ENCODE results near the gene VPS13A.

VPS13A gene

DNA sequence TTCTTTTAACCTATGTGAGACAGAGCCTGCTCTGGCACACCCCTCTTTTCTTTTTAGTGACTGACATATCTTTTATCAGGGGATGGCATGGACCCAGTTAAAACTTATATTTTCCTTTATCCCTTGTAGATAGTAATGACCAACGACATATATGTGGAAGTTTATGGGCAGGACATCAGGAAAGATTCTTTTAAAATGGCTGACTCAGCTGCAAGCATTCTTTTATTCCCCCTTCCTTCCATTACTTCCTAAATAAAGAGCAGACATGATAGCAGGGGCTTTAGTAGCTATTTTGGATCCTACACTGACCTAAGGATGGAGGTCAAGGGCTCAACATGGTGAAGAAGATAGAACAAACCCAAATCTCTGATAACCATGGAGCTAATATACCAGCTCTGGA is 25.0 kb upstream of the VPS13A start:
- no peak for DNase-seq (ENCODE audit: low spot score)

DNA sequence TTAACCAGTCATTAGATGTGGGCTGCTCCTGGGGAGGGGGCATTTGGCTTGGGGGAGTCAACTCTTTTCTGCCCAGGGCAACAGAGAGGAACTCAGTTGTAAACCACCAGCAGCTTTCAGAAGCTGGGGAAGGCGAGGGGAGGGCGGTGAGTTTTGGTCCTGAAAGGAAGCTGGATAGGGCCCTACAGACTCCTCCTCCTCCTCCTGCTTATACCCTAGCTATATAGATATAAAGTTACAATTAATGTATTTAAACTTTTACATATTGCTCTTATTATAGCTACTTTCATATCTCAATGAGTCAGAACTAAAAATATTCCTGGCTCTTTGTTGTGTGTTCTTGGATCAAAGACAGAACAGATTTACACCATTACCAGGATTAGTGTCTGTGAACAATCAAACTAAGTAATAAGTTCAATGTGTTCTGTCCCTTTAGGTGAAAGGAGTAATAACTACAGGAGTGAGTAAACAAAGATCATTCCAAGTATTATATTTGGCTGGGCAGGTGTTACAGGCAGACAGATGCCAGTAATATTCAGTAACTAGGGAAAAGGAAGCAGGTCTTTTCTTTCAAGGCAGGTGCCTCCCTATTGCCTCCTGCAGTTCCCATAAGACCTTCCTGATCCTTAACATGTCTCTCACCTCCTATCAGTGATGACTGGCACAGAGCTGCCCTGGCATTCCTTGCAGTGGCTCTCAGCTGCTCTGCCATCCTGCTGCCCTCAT is 20.5 kb upstream of the VPS13A start:
- in situ Hi-C loops (cut with MboI; ENCODE audit: low sequenced_read_pairs, unreplicated experiment) = loop anchor here (25.0 kb wide), 1 partner anchor 605 kb away; no protein-coding TSS in a partner anchor
- DNase-seq (ENCODE audit: low spot score) = no peak
- TF ChIP-seq, protein P1, sequence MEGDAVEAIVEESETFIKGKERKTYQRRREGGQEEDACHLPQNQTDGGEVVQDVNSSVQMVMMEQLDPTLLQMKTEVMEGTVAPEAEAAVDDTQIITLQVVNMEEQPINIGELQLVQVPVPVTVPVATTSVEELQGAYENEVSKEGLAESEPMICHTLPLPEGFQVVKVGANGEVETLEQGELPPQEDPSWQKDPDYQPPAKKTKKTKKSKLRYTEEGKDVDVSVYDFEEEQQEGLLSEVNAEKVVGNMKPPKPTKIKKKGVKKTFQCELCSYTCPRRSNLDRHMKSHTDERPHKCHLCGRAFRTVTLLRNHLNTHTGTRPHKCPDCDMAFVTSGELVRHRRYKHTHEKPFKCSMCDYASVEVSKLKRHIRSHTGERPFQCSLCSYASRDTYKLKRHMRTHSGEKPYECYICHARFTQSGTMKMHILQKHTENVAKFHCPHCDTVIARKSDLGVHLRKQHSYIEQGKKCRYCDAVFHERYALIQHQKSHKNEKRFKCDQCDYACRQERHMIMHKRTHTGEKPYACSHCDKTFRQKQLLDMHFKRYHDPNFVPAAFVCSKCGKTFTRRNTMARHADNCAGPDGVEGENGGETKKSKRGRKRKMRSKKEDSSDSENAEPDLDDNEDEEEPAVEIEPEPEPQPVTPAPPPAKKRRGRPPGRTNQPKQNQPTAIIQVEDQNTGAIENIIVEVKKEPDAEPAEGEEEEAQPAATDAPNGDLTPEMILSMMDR (IDR thresholded peaks at IDR 0.05; ENCODE audit: borderline replicate concordance, control extremely low read depth, extremely low read depth, insufficient read depth, missing control alignments) = no peak

More for the DNA sequence above, 25.0 kb upstream of the VPS13A start:
- in situ Hi-C loops (cut with MboI; ENCODE audit: low sequenced_read_pairs, unreplicated experiment) = loop anchor here (25.0 kb wide), 1 partner anchor 610 kb away; no protein-coding TSS in a partner anchor
- TF ChIP-seq, protein P1 (IDR thresholded peaks at IDR 0.05; ENCODE audit: borderline replicate concordance, control extremely low read depth, extremely low read depth, insufficient read depth, missing control alignments) = no peak

DNA sequence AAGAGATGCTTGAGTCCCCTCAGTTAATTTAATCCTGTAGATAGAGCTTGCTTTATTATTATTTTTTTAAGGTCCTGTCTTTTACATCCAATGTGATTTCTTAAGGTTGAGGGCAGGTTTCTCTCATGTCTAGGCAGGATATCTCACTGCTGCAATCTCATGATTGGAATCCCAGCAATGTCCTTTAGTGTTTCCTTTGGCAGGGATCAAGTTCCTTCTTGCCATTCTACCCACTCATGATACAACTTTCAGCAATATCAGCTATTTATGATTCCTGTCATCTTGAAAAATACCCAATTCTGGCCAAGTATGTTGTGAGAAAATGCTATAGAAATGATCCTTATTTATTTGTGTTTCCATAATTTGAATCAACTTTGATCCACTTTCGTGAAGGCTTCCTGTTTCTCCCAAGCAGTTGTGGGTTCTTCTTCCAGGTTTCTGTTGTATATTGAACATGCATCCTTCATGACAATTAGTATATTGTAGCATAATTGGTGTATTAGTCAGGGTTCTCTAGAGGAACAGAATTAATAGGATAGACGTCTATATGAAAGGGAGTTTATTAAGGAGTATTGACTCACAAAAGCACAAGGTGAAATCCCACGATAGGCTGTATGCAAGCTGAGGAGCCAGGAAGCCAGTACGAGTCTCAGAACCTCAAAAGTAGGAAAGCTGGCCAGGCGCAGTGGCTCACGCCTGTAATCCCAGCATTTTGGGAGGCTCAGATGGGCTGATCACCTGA is 18.4 kb upstream of the VPS13A start:
- in situ Hi-C loops (cut with MboI; ENCODE audit: low sequenced_read_pairs, unreplicated experiment) = loop anchor here (25.0 kb wide), 1 partner anchor 603 kb away; no protein-coding TSS in a partner anchor
- TF ChIP-seq, protein P1 (IDR thresholded peaks at IDR 0.05; ENCODE audit: borderline replicate concordance, control extremely low read depth, extremely low read depth, insufficient read depth, missing control alignments) = no peak
- no peak for DNase-seq (ENCODE audit: low spot score)

DNA sequence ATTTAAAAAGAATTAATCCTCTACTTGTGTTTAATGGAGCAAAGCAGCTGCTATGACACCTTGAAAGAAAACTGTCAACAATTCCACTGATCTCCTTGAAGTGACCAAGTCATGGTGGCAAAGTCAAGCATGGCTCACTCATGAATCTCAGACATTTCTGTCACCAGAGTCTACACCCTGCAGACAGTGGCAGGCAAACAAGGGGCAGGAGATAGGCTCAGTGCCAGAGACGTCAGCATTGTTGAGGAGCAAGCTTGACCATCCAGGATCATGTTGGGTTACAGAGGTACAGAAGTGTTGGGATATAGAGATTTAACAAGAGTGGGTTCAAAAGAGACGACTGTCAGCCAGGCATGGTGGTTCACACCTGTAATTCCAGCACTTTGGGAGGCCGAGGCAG is 16.1 kb upstream of the VPS13A start:
- DNase-seq (ENCODE audit: low spot score) = no peak
- in situ Hi-C loops (cut with MboI; ENCODE audit: low sequenced_read_pairs, unreplicated experiment) = loop anchor here (25.0 kb wide), 1 partner anchor 601 kb away; no protein-coding TSS in a partner anchor
- TF ChIP-seq, protein P1 (IDR thresholded peaks at IDR 0.05; ENCODE audit: borderline replicate concordance, control extremely low read depth, extremely low read depth, insufficient read depth, missing control alignments) = no peak

DNA sequence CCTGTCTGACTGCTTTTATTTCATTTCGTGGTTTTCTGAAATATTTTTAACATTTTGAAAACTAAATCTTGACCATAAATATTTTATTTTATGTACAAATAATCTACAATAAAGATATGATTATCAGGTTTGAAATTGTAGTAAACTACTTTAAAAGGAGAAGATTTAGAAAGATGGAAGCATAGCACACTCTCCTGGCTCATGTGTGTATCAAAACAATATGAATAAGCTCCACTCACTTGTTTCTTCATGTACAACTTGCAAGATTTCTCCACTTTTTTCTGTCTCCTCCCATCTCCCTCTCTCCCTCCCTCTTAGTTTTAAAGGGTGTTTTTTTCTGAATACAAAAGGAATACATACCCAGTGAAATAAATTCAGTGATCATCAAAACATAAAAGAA is 15.4 kb upstream of the VPS13A start:
- no peak for DNase-seq (ENCODE audit: low spot score)
- in situ Hi-C loops (cut with MboI; ENCODE audit: low sequenced_read_pairs, unreplicated experiment) = loop anchor here (25.0 kb wide), 1 partner anchor 600 kb away; no protein-coding TSS in a partner anchor
- TF ChIP-seq, protein P1 (IDR thresholded peaks at IDR 0.05; ENCODE audit: borderline replicate concordance, control extremely low read depth, extremely low read depth, insufficient read depth, missing control alignments) = no peak

DNA sequence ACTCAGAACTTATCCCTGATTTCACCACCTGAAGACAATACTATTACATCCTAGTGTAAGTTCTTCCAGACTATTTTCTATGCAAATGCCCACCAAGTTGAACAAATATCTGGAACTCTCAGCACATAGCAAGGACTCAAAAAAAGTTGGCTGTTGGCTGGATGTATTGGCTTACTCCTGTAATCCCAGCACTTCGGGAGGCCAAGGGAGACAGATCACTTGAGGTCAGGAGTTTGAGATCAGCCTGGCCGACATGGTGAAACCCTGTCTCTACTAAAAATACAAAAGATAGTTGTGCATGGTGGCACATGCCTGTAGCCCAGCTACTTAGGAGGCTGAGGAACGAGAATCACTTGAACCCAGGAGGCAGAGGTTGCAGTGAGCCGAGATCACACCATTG is 15.0 kb upstream of the VPS13A start:
- in situ Hi-C loops (cut with MboI; ENCODE audit: low sequenced_read_pairs, unreplicated experiment) = loop anchor here (25.0 kb wide), 1 partner anchor 600 kb away; no protein-coding TSS in a partner anchor
- DNase-seq (ENCODE audit: low spot score) = no peak
- TF ChIP-seq, protein P1 (IDR thresholded peaks at IDR 0.05; ENCODE audit: borderline replicate concordance, control extremely low read depth, extremely low read depth, insufficient read depth, missing control alignments) = no peak
